ENCODE results near the gene PRR16. TPM values are rescaled to one million over a fixed set of nuclear protein-coding genes. Genes with fewer than 3 reads are reported as not detected.

PRR16 gene
- 0.23 to 0.53 TPM (median 0.42 TPM) in 3 replicates for total RNA-seq (2021)
- Bru-seq, nascent RNA = percentile 22 among the genes with signal in this experiment
- long read RNA-seq, experiment 1, partial matches to known transcripts = 0 of 2 reads
- long read RNA-seq, experiment 1, other reads (novel, unspliced or antisense) = 2 of 2 reads
- long read RNA-seq, experiment 2, partial matches to known transcripts = 0 of 1 reads
- long read RNA-seq, experiment 2, other reads (novel, unspliced or antisense) = 1 of 1 reads
- long read RNA-seq, experiment 3 = 0 reads

DNA sequence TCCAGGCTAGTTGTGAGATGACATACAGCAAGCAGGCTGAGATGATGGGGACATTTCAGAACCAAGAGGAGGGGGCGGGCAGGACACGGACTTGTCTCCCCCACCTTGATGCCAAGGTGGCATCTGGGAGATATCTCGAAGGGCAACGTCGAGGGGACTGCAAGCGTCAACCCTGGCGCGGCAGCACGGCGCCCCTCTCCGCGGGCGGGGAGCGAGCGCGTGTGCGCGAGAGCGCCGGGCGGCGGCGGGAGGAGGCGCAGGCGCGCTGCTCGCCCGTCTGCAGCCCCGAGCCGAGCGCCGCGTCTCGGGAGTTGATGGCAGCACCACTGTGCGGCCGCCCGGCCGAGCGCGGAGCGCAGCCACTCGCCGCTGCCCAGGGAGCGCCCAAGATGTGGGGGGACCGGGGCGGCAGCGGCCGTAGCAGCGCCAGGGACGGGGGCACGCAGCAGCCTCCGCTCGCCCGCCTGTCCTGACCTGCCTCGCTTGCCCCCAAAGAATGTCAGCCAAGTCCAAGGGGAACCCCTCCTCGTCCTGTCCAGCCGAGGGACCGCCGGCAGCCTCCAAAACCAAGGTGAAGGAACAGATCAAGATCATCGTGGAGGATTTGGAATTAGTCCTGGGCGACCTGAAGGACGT is at the start of gene PRR16:
PRR16 (plus strand) TSS at position 310 of the 636 bp plus-strand sequence.
- Mint-ChIP-seq H3K4me1 (peaks cover 13% of the 10 kb centered on the region), H3K4me3 (peak within 1 kb of the TSS; percentile 80), H3K27me3 (ENCODE audit: low read depth) (peaks cover 51% of the 10 kb centered on the region), H3K9me3 (no peaks in the 10 kb centered on the region), H3K36me3 (no peaks in the 10 kb centered on the region), H3K27ac (no peak within 1 kb of the TSS)
- ChIA-PET POLR2A (no interaction called here), CTCF (no interaction called here)
- TF ChIP-seq ZNF232 (CRISPR knock-in tag; IDR thresholded peaks at IDR 0.05) (peak; percentile 68; the same call in 1 of the 2 replicates), TP53 (CRISPR knock-in tag; IDR thresholded peaks at IDR 0.05) (peak; percentile 92), GABPB1 (CRISPR knock-in tag; IDR thresholded peaks at IDR 0.05) (no peak), CREM (CRISPR knock-in tag; IDR thresholded peaks at IDR 0.05) (peak; percentile 55; the same call in 1 of the 2 replicates), JAZF1 (CRISPR knock-in tag; IDR thresholded peaks at IDR 0.05) (no peak), NFYB (CRISPR knock-in tag; conservative IDR thresholded peaks at IDR 0.05; ENCODE audit: low read depth) (no peak), ZNF219 (CRISPR knock-in tag; IDR thresholded peaks at IDR 0.05; ENCODE audit: borderline replicate concordance) (no peak), ZNF121 (CRISPR knock-in tag; IDR thresholded peaks at IDR 0.05) (no peak), TEAD1 (CRISPR knock-in tag; IDR thresholded peaks at IDR 0.05) (peak; percentile 84; the same call in 1 of the 2 replicates), ZNF138 (CRISPR knock-in tag; conservative IDR thresholded peaks at IDR 0.05) (peak; percentile 52; the same call in 1 of the 2 replicates), FOXK1 (CRISPR knock-in tag; IDR thresholded peaks at IDR 0.05) (peak; percentile 74; the same call in 1 of the 2 replicates), KAT7 (CRISPR knock-in tag; IDR thresholded peaks at IDR 0.05; ENCODE audit: borderline replicate concordance) (0 out of 2 replicates have a peak, but pooled peaks have one; percentile 58), SP1 (CRISPR knock-in tag; conservative IDR thresholded peaks at IDR 0.05) (0 out of 2 replicates have a peak, but pooled peaks have one; percentile 20), NFATC4 (CRISPR knock-in tag; IDR thresholded peaks at IDR 0.05) (no peak), ETV6 (CRISPR knock-in tag; IDR thresholded peaks at IDR 0.05) (peak; percentile 49; the same call in 1 of the 2 replicates), NR3C1 (CRISPR knock-in tag; conservative IDR thresholded peaks at IDR 0.05; ENCODE audit: low read depth) (peak; percentile 74; the same call in 1 of the 2 replicates), SMAD3 (CRISPR knock-in tag; IDR thresholded peaks at IDR 0.05; ENCODE audit: borderline replicate concordance) (no peak; the same call in 1 of the 2 replicates), FOXP1 (CRISPR knock-in tag; IDR thresholded peaks at IDR 0.05; ENCODE audit: borderline replicate concordance) (peak; percentile 92), ATF1 (CRISPR knock-in tag; IDR thresholded peaks at IDR 0.05) (peak; percentile 78; the same call in 1 of the 2 replicates), NFE2L1 (CRISPR knock-in tag; IDR thresholded peaks at IDR 0.05) (0 out of 2 replicates have a peak, but pooled peaks have one; percentile 51)
- TF ChIP-seq, protein P1, sequence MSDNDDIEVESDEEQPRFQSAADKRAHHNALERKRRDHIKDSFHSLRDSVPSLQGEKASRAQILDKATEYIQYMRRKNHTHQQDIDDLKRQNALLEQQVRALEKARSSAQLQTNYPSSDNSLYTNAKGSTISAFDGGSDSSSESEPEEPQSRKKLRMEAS (CRISPR knock-in tag; IDR thresholded peaks at IDR 0.05) = peak; percentile 66; the same call in 1 of the 2 replicates
- TF ChIP-seq, protein P2, sequence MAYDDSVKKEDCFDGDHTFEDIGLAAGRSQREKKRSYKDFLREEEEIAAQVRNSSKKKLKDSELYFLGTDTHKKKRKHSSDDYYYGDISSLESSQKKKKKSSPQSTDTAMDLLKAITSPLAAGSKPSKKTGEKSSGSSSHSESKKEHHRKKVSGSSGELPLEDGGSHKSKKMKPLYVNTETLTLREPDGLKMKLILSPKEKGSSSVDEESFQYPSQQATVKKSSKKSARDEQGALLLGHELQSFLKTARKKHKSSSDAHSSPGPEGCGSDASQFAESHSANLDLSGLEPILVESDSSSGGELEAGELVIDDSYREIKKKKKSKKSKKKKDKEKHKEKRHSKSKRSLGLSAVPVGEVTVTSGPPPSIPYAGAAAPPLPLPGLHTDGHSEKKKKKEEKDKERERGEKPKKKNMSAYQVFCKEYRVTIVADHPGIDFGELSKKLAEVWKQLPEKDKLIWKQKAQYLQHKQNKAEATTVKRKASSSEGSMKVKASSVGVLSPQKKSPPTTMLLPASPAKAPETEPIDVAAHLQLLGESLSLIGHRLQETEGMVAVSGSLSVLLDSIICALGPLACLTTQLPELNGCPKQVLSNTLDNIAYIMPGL (CRISPR knock-in tag; IDR thresholded peaks at IDR 0.05) = peak; percentile 80
- TF ChIP-seq, protein P3, sequence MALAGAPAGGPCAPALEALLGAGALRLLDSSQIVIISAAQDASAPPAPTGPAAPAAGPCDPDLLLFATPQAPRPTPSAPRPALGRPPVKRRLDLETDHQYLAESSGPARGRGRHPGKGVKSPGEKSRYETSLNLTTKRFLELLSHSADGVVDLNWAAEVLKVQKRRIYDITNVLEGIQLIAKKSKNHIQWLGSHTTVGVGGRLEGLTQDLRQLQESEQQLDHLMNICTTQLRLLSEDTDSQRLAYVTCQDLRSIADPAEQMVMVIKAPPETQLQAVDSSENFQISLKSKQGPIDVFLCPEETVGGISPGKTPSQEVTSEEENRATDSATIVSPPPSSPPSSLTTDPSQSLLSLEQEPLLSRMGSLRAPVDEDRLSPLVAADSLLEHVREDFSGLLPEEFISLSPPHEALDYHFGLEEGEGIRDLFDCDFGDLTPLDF (CRISPR knock-in tag; IDR thresholded peaks at IDR 0.05) = 0 out of 2 replicates have a peak, but pooled peaks have one; percentile 52
- TF ChIP-seq, protein P4, sequence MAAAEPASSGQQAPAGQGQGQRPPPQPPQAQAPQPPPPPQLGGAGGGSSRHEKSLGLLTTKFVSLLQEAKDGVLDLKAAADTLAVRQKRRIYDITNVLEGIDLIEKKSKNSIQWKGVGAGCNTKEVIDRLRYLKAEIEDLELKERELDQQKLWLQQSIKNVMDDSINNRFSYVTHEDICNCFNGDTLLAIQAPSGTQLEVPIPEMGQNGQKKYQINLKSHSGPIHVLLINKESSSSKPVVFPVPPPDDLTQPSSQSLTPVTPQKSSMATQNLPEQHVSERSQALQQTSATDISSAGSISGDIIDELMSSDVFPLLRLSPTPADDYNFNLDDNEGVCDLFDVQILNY (CRISPR knock-in tag; IDR thresholded peaks at IDR 0.05) = peak; percentile 89
- TF ChIP-seq, protein P5, sequence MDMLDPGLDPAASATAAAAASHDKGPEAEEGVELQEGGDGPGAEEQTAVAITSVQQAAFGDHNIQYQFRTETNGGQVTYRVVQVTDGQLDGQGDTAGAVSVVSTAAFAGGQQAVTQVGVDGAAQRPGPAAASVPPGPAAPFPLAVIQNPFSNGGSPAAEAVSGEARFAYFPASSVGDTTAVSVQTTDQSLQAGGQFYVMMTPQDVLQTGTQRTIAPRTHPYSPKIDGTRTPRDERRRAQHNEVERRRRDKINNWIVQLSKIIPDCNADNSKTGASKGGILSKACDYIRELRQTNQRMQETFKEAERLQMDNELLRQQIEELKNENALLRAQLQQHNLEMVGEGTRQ (CRISPR knock-in tag; IDR thresholded peaks at IDR 0.05) = peak; percentile 35; the same call in 1 of the 2 replicates
- TF ChIP-seq, protein P6, sequence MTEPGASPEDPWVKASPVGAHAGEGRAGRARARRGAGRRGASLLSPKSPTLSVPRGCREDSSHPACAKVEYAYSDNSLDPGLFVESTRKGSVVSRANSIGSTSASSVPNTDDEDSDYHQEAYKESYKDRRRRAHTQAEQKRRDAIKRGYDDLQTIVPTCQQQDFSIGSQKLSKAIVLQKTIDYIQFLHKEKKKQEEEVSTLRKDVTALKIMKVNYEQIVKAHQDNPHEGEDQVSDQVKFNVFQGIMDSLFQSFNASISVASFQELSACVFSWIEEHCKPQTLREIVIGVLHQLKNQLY (CRISPR knock-in tag; IDR thresholded peaks at IDR 0.05) = 0 out of 2 replicates have a peak, but pooled peaks have one; percentile 60
- TF ChIP-seq, protein P7, sequence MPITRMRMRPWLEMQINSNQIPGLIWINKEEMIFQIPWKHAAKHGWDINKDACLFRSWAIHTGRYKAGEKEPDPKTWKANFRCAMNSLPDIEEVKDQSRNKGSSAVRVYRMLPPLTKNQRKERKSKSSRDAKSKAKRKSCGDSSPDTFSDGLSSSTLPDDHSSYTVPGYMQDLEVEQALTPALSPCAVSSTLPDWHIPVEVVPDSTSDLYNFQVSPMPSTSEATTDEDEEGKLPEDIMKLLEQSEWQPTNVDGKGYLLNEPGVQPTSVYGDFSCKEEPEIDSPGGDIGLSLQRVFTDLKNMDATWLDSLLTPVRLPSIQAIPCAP (CRISPR knock-in tag; IDR thresholded peaks at IDR 0.05) = 0 out of 2 replicates have a peak, but pooled peaks have one; percentile 12
- TF ChIP-seq, protein P8, sequence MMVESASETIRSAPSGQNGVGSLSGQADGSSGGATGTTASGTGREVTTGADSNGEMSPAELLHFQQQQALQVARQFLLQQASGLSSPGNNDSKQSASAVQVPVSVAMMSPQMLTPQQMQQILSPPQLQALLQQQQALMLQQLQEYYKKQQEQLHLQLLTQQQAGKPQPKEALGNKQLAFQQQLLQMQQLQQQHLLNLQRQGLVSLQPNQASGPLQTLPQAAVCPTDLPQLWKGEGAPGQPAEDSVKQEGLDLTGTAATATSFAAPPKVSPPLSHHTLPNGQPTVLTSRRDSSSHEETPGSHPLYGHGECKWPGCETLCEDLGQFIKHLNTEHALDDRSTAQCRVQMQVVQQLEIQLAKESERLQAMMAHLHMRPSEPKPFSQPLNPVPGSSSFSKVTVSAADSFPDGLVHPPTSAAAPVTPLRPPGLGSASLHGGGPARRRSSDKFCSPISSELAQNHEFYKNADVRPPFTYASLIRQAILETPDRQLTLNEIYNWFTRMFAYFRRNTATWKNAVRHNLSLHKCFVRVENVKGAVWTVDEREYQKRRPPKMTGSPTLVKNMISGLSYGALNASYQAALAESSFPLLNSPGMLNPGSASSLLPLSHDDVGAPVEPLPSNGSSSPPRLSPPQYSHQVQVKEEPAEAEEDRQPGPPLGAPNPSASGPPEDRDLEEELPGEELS (CRISPR knock-in tag; IDR thresholded peaks at IDR 0.05) = peak; percentile 81; the same call in 1 of the 2 replicates
- ATAC-seq (peak; percentile 79), DNase-seq (ENCODE audit: low spot score) (peak; percentile 69)

Measured in WTC11 (cell line).